OCI-LY3 (cell line): Measurements from ENCODE around the gene RPL31.
A peak's percentile ranks its signal among the peaks of the same experiment; 100 is the strongest.

Source experiments
- H2AFZ ChIP-seq: fragments of 200-600, 300-600 bp; shearing (Covaris generic); 2 replicates; pipeline ENCODE4 v1.6.0; 2014; ENCODE audit warnings: antibody characterized with exemption, low read depth, low read length
- H3K27ac ChIP-seq: fragments of 200-600, 300-600 bp; sonication (generic); 2 replicates; pipeline ENCODE4 v1.5.1; 2014; ENCODE audit warnings: mild to moderate bottlenecking, low read length, moderate library complexity, mixed read lengths
- H3K27me3 ChIP-seq: fragments of 200-600, 300-600 bp; sonication (generic); 2 replicates; pipeline ENCODE4 v1.6.1; 2014; ENCODE audit warnings: low read depth, low read length, mixed read lengths
- H3K36me3 ChIP-seq: fragments of 200-600, 300-600 bp; sonication (generic); replicated peaks from 2 replicates; pipeline ENCODE3; 2014; ENCODE audit warnings: low read depth, low read length, mixed read lengths
- H3K4me1 ChIP-seq: fragments of 300-600, 200-600 bp; sonication (generic); 2 replicates; pipeline ENCODE4 v1.6.1; 2014; ENCODE audit warnings: low read length, mixed read lengths
- H3K4me2 ChIP-seq: fragments of 200-600, 300-600 bp; sonication (generic); 2 replicates; pipeline ENCODE4 v1.6.1; 2014; ENCODE audit warnings: low read length, mixed read lengths
- H3K4me3 ChIP-seq: fragments of 300-600, 200-600 bp; sonication (generic); 2 replicates; pipeline ENCODE4 v1.5.1; 2014; ENCODE audit warnings: antibody characterized with exemption, mild to moderate bottlenecking, low read length, moderate library complexity
- H3K79me2 ChIP-seq: fragments of 300-600, 200-600 bp; shearing (Covaris generic); 2 replicates; pipeline ENCODE4 v1.6.1; 2014; ENCODE audit warnings: mild to moderate bottlenecking, low read length, mixed read lengths
- H3K9ac ChIP-seq: fragments of 300-600, 200-600 bp; shearing (Covaris generic); 2 replicates; pipeline ENCODE4 v1.6.0; 2014; ENCODE audit warnings: mild to moderate bottlenecking, low read length, moderate library complexity
- H3K9me3 ChIP-seq: fragments of 200-600, 300-600 bp; shearing (Covaris generic); 2 replicates; pipeline ENCODE4 v1.6.1; 2014; ENCODE audit warnings: low read length, mixed read lengths; ENCODE audit not compliant: insufficient read depth
- H4K20me1 ChIP-seq: fragments of 200-600, 300-600 bp; sonication (generic); 2 replicates; pipeline ENCODE4 v1.6.1; 2016; ENCODE audit warnings: low read length, mixed read lengths; ENCODE audit not compliant: insufficient read depth
- CTCF ChIP-seq: fragments of 200-600, 300-600 bp; sonication (generic); IDR thresholded peaks from 2 replicates; pipeline ENCODE4 v1.5.1; 2014; ENCODE audit warnings: antibody characterized with exemption, low read length, low read depth
- EZH2phosphoT487 ChIP-seq: fragments of 200-600 bp; shearing (Covaris generic); IDR thresholded peaks from 2 replicates; pipeline ENCODE4 v1.6.1; 2018; ENCODE audit warnings: antibody characterized with exemption, mixed run types, low read depth

Gene RPL31

GRCh38 chr2:100978582-100979191, 23.4 kb upstream of the RPL31 start:
- Histone ChIP-seq H3K9me3 (no peaks in the 10 kb centered on the region), H3K4me1 (peaks cover 12% of the 10 kb centered on the region), H3K27me3 (peaks cover 44% of the 10 kb centered on the region), H3K4me2 (peak overlapping the region; percentile 47), H3K79me2 (no peaks in the 10 kb centered on the region), H3K4me3 (peak overlapping the region; percentile 37; the same call in 1 of the 2 replicates), H3K27ac (no peak overlapping the region), H3K36me3 (no peaks in the 10 kb centered on the region), H2AFZ (peak overlapping the region; percentile 42), H4K20me1 (no peaks in the 10 kb centered on the region), H3K9ac (no peak overlapping the region)
- TF ChIP-seq CTCF, result no peak
- no peak for TF ChIP-seq EZH2phosphoT487

GRCh38 chr2:100980046-100980445, 22.0 kb upstream of the RPL31 start:
- H3K9me3 ChIP-seq, result no peaks in the 10 kb centered on the region
- no peak overlapping the region for H3K4me2 ChIP-seq
- peaks cover 36% of the 10 kb centered on the region for H3K27me3 ChIP-seq
- no peaks in the 10 kb centered on the region for H3K79me2 ChIP-seq
- TF ChIP-seq CTCF, result no peak
- no peak for TF ChIP-seq EZH2phosphoT487
- no peak overlapping the region for H2AFZ ChIP-seq
- no peaks in the 10 kb centered on the region for H3K36me3 ChIP-seq
- H3K27ac ChIP-seq, result no peak overlapping the region
- no peak overlapping the region for H3K9ac ChIP-seq
- peaks cover 12% of the 10 kb centered on the region for H3K4me1 ChIP-seq
- no peak overlapping the region for H3K4me3 ChIP-seq
- H4K20me1 ChIP-seq, result no peaks in the 10 kb centered on the region

- Histone ChIP-seq H3K4me3 (no peak overlapping the region), H2AFZ (no peak overlapping the region), H3K27me3 (peaks cover 28% of the 10 kb centered on the region), H3K27ac (no peak overlapping the region), H4K20me1 (no peaks in the 10 kb centered on the region), H3K36me3 (no peaks in the 10 kb centered on the region), H3K4me1 (peaks cover 12% of the 10 kb centered on the region), H3K9me3 (no peaks in the 10 kb centered on the region), H3K4me2 (no peak overlapping the region), H3K79me2 (no peaks in the 10 kb centered on the region), H3K9ac (no peak overlapping the region)
- TF ChIP-seq EZH2phosphoT487 (no peak), CTCF (no peak)
Observed at GRCh38 chr2:100981011-100981410, 21.1 kb upstream of the RPL31 start.

- H3K27ac ChIP-seq, result no peak overlapping the region
- H3K27me3 ChIP-seq, result peaks cover 16% of the 10 kb centered on the region
- peaks cover under 1% of the 10 kb centered on the region; the same call in 1 of the 2 replicates for H3K4me1 ChIP-seq
- TF ChIP-seq CTCF (no peak), EZH2phosphoT487 (no peak)
- no peak overlapping the region for H3K9ac ChIP-seq
- H3K4me2 ChIP-seq, result no peak overlapping the region
- no peaks in the 10 kb centered on the region for H3K79me2 ChIP-seq
- H2AFZ ChIP-seq, result no peak overlapping the region
- no peaks in the 10 kb centered on the region for H3K9me3 ChIP-seq
- H3K4me3 ChIP-seq, result no peak overlapping the region
- H4K20me1 ChIP-seq, result no peaks in the 10 kb centered on the region
- H3K36me3 ChIP-seq, result no peaks in the 10 kb centered on the region
Observed at GRCh38 chr2:100982431-100982861, 19.6 kb upstream of the RPL31 start.
